B cell (primary cell): ENCODE data around the gene HIGD2B.

Experiments
- CTCF ChIP-seq: fragments of 200-600 bp; IDR thresholded peaks from one replicate; pipeline ENCODE4 v1.8.0; 2022; ENCODE audit warnings: antibody characterized with exemption, mild to moderate bottlenecking
- EZH2 ChIP-seq: IDR thresholded peaks from 2 replicates; pipeline ENCODE4 v1.6.1; 2012; ENCODE audit warnings: borderline replicate concordance, low read depth, mild to moderate bottlenecking, moderate library complexity, low read length; ENCODE audit not compliant: insufficient read depth, poor library complexity, severe bottlenecking

- TF ChIP-seq CTCF (no peak), EZH2 (no peak)
These were observed 3.2 kb downstream of the HIGD2B start for GRCh38 chr15:72682772-72683171.
